Measurements from ENCODE around the gene UNK.

Gene UNK

DNA sequence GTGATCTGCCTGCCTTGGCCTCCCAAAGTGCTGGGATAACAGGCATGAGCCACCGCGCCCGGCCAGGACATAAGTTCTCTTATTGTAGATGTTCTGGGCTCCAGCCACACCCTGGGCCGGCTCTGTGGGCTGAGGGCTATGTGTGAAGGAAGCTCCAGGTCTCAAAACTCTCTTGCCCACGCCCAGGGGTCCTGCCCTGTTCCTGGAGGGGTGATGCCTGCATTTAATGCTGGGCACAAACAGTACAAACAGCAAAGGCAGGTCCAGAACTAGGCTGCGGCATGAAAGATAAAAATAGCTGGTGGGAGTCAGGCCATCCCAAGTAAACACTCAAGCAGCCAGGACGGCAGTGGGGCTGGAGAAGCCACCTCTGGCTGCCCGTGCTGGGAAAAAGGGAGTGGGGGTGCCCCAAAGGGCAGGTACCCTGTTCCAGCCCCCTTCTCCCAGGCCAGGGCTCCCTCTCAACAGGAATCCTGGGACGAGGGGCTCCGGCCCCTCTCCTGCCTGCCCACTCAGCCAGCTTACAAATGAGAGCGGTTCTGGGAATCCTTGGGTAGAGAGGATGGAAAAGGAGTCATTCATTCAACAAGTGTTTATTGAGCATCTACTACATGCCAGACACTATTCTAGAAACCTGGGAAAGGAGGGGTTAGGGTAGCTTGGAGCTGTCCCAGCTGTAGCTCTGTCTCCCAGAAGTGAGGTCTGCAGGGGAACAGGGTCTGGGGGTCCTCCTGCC is 89.1 kb downstream of the UNK start:
- DNase-seq (ENCODE audit: low read depth in 2 of 2): no peak

- no peak for DNase-seq (ENCODE audit: low read depth in 2 of 2)
Measured at GRCh38 chr17:75874323-75875181, 89.9 kb downstream of the UNK start.

Measured in stimulated activated CD8-positive, alpha-beta memory T cell treated with anti-CD3 and anti-CD28 coated beads, Interleukin-7, amount 100 ng/mL, for 4 hours (primary cell).